HG03103 (cell line): ENCODE data around the gene FZD2.

ENCODE experiments used
- ATAC-seq: cut with Tn5 transposase; IDR thresholded peaks from one replicate; pipeline ENCODE4 v1.9.1; 2021; ENCODE audit warnings: low read depth; ENCODE audit not compliant: unreplicated experiment

The FZD2 gene

DNA sequence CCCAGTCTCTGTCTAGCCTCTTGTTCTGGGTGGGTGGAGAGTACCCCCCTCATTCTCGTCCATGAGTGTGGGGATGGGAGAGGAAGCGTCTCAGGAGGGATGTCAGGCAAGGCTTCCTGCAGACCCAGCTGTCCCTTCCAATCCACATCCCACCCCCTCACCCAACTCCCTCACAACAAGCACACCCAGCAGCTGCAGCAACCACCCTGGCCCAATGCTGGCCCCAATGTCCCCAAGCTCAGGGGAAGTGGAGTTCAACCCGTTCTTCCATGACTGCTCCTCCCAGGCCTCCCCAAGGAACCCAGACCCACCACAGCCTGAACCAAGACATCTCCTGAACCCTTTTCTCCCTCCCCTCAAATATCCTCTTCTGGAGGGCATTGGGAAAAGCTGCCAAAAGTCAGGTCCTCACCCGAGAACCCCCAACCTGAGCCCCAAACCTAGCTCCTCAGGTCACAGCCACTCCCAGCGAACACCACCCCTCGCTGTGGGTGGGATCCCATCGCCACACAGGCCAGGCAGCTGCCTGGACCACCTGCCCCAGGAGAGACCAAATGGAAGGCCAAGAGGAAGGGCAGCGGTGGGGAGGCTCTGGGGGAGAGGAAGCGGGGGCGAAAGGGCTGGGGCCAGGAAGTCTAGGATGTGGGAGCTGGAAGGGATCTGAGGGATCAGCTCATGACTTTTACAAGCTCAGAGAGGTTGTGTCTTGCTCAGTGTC is 47.6 kb downstream of the FZD2 start:
- ATAC-seq, result no peak

- no peak for ATAC-seq
Observed at GRCh38 chr17:44606658-44607057, 49.4 kb downstream of the FZD2 start.

- ATAC-seq, result no peak
Observed at GRCh38 chr17:44607836-44608690, 50.8 kb downstream of the FZD2 start.

GRCh38 chr17:44608727-44609435 is 51.6 kb downstream of the FZD2 start:
- no peak for ATAC-seq

GRCh38 chr17:44610331-44610730 is 53.0 kb downstream of the FZD2 start:
- ATAC-seq, result no peak
